T-helper 2 cell (primary cell): ENCODE results near the gene LTK.

Experiments
- DNase-seq, 5 experiments: peaks; one replicate each; pipeline versions ENCODE4 v3.0.0 to v3.0.0-alpha.2; 2012 to 2022

Gene LTK

GRCh38 chr15:41495736-41496599 is 17.7 kb downstream of the LTK start:
- DNase-seq: no peak

GRCh38 chr15:41494922-41495735 is 18.5 kb downstream of the LTK start:
- no peak for DNase-seq

- peak in 2 of 5 experiments; percentile 27 to 58 for DNase-seq
Measured at GRCh38 chr15:41494190-41494921, 19.3 kb downstream of the LTK start.

GRCh38 chr15:41493902-41494189 is 19.8 kb downstream of the LTK start:
- DNase-seq: no peak

- peak; percentile 62 to 85 (median 65) for DNase-seq
Measured at GRCh38 chr15:41493205-41493901, 20.3 kb downstream of the LTK start, which contains the start of gene ITPKA. Gene ITPKA (plus strand): TSS chr15:41493874. CDS start chr15:41493928, 54 bp downstream.

- DNase-seq: peak in 1 of 5 experiments; percentile 44
Measured at GRCh38 chr15:41492597-41493204, 20.9 kb downstream of the LTK start.

GRCh38 chr15:41491889-41492288 is 21.7 kb downstream of the LTK start:
- DNase-seq: no peak

- peak in 1 of 5 experiments; percentile 89 for DNase-seq
Measured at GRCh38 chr15:41490355-41490754, 23.3 kb downstream of the LTK start.

GRCh38 chr15:41489641-41490040 is 24.0 kb downstream of the LTK start:
- DNase-seq: no peak

GRCh38 chr15:41487802-41488201 is 25.8 kb downstream of the LTK start:
- peak in 1 of 5 experiments; percentile 81 for DNase-seq

- no peak for DNase-seq
Measured at GRCh38 chr15:41487381-41487780, 26.2 kb downstream of the LTK start.

- no peak for DNase-seq
Measured at GRCh38 chr15:41486286-41486685, 27.3 kb downstream of the LTK start.

- no peak for DNase-seq
Measured at GRCh38 chr15:41484937-41485625, 28.5 kb downstream of the LTK start.

- peak in 2 of 5 experiments; percentile 42 to 75 for DNase-seq
Measured at GRCh38 chr15:41483519-41483918, 30.1 kb downstream of the LTK start.

- DNase-seq: peak in 2 of 5 experiments; percentile 52 to 71
Measured at GRCh38 chr15:41483115-41483514, 30.5 kb downstream of the LTK start.

- no peak for DNase-seq
Measured at GRCh38 chr15:41482110-41482877, 31.3 kb downstream of the LTK start.

GRCh38 chr15:41480396-41481140 is 33.1 kb downstream of the LTK start:
- DNase-seq: no peak

- DNase-seq: no peak
Measured at GRCh38 chr15:41476416-41477048, 37.1 kb downstream of the LTK start.

GRCh38 chr15:41474941-41475340 is 38.7 kb downstream of the LTK start:
- DNase-seq: no peak
